Ishikawa (cell line): Measurements from ENCODE around the gene FAM83G.

Experiments used
- CEBPB ChIP-seq: IDR thresholded peaks from 2 replicates; pipeline ENCODE4 v1.6.1; 2012
- CREB1 ChIP-seq: IDR thresholded peaks from 2 replicates; pipeline ENCODE4 v1.6.1; 2012; ENCODE audit warnings: low read depth
- EGR1 ChIP-seq: IDR thresholded peaks from 2 replicates; pipeline ENCODE4 v1.6.1; 2012
- EP300 ChIP-seq: IDR thresholded peaks from 2 replicates; pipeline ENCODE4 v1.6.1; 2012; ENCODE audit warnings: borderline replicate concordance
- FOXM1 ChIP-seq: IDR thresholded peaks from 2 replicates; pipeline ENCODE4 v1.6.1; 2012; ENCODE audit warnings: low read depth, borderline replicate concordance
- MAX ChIP-seq: IDR thresholded peaks from 2 replicates; pipeline ENCODE4 v1.6.1; 2012
- NFIC ChIP-seq: IDR thresholded peaks from 2 replicates; pipeline ENCODE4 v1.6.1; 2012
- RAD21 ChIP-seq: IDR thresholded peaks from 2 replicates; pipeline ENCODE4 v1.6.1; 2012; ENCODE audit warnings: low read depth
- REST ChIP-seq: IDR thresholded peaks from 2 replicates; pipeline ENCODE4 v1.6.1; 2012; ENCODE audit warnings: low read depth, mild to moderate bottlenecking
- TAF1 ChIP-seq: IDR thresholded peaks from 2 replicates; pipeline ENCODE4 v1.6.1; 2012; ENCODE audit warnings: low read depth, mild to moderate bottlenecking
- TCF12 ChIP-seq: IDR thresholded peaks from 2 replicates; pipeline ENCODE4 v1.6.1; 2012; ENCODE audit warnings: low read depth
- TEAD4 ChIP-seq: IDR thresholded peaks from 2 replicates; pipeline ENCODE4 v1.6.1; 2012
- USF1 ChIP-seq: IDR thresholded peaks from 2 replicates; pipeline ENCODE4 v1.6.1; 2012
- YY1 ChIP-seq: IDR thresholded peaks from 2 replicates; pipeline ENCODE4 v1.6.1; 2012; ENCODE audit warnings: low read depth
- ZBTB7A ChIP-seq: IDR thresholded peaks from 2 replicates; pipeline ENCODE4 v1.6.1; 2012; ENCODE audit warnings: low read depth

Gene FAM83G

GRCh38 chr17:18981335-18981641 lies 23.3 kb downstream of the FAM83G start:
- TF ChIP-seq TEAD4 (no peak), ZBTB7A (no peak), RAD21 (no peak), MAX (peak; percentile 7; the same call in 1 of the 2 replicates), EP300 (no peak)

GRCh38 chr17:18980682-18981334 lies 23.8 kb downstream of the FAM83G start:
- no peak for TF ChIP-seq CREB1
- no peak for TF ChIP-seq MAX
- no peak for TF ChIP-seq NFIC

- TF ChIP-seq USF1 (no peak), YY1 (no peak), REST (no peak), NFIC (no peak), EGR1 (no peak), TEAD4 (no peak), MAX (no peak), CREB1 (no peak), ZBTB7A (no peak), TCF12 (no peak), RAD21 (no peak), EP300 (no peak), FOXM1 (no peak), TAF1 (no peak), CEBPB (no peak)
Measured at GRCh38 chr17:18978655-18979054, 25.9 kb downstream of the FAM83G start.

GRCh38 chr17:18978050-18978449 lies 26.5 kb downstream of the FAM83G start:
- TF ChIP-seq CREB1 (no peak), RAD21 (no peak), CEBPB (no peak), MAX (no peak), EGR1 (no peak), FOXM1 (no peak), USF1 (no peak), TEAD4 (no peak), TCF12 (no peak), NFIC (no peak), REST (no peak), ZBTB7A (no peak), TAF1 (no peak), YY1 (no peak), EP300 (no peak)

- TF ChIP-seq USF1 (no peak), CREB1 (no peak), CEBPB (no peak), REST (no peak)
Measured at GRCh38 chr17:18977646-18978045, 26.9 kb downstream of the FAM83G start.
